CD4-positive, alpha-beta T cell (primary cell): ENCODE data around the gene CCR5. TPM values are rescaled to one million over a fixed set of nuclear protein-coding genes. Genes with fewer than 3 reads are reported as not detected.

Source experiments
- ATAC-seq: fragments of 200-7000 bp; cut with Tn5 transposase; one replicate; pipeline ENCODE4 v1.10.0; 2022; ENCODE audit warnings: mild to moderate bottlenecking; ENCODE audit not compliant: poor library complexity
- CTCF ChIA-PET: fragments of 350-600 bp; sonication (Branson Sonifier 250); formaldehyde crosslinking; loops from one replicate; lab custom pipeline; 2021; ENCODE audit warnings: antibody characterized with exemption, inconsistent platforms; lab: Charles Lee
- POLR2A ChIA-PET: fragments of 350-600 bp; sonication (Branson Sonifier 250); formaldehyde crosslinking; loops from one replicate; lab custom pipeline; 2021; ENCODE audit warnings: antibody characterized with exemption, inconsistent platforms; lab: Charles Lee
- DNase-seq, 14 experiments: peaks; one replicate each; pipeline ENCODE4 v3.0.0-alpha.2; 2013 to 2020; ENCODE audit warnings: mixed read lengths in 2 of 14
- H3K27ac ChIP-seq, 2 donors: one replicate each; pipeline versions ENCODE4 v1.5.1 to v1.7.0; 2013; ENCODE audit warnings: low read length in 2 of 2, low read depth in 1 of 2, mild to moderate bottlenecking in 1 of 2
- H3K27me3 ChIP-seq, 2 experiments: 1 replicate in 1 of 2; 2 replicates in 1 of 2; pipeline versions ENCODE4 v1.6.1 to v1.7.0; 2013; ENCODE audit warnings: low read length in 2 of 2, control low read depth in 1 of 2, mild to moderate bottlenecking in 1 of 2, moderate library complexity in 1 of 2; ENCODE audit not compliant: insufficient read depth in 2 of 2, control insufficient read depth in 1 of 2
- H3K36me3 ChIP-seq: one replicate; pipeline ENCODE4 v1.6.1; 2013; ENCODE audit warnings: low read length, control low read depth; ENCODE audit not compliant: insufficient read depth
- H3K4me1 ChIP-seq: one replicate; pipeline ENCODE4 v1.6.1; 2013; ENCODE audit warnings: low read length, control low read depth; ENCODE audit not compliant: insufficient read depth
- H3K4me3 ChIP-seq: one replicate; pipeline ENCODE4 v1.5.1; 2013; ENCODE audit warnings: mild to moderate bottlenecking, low read length, moderate library complexity
- H3K9me3 ChIP-seq, 2 experiments: 1 replicate in 1 of 2; 2 replicates in 1 of 2; pipeline versions ENCODE4 v1.6.1 to v1.7.0; 2013; ENCODE audit warnings: low read length in 2 of 2, mild to moderate bottlenecking in 2 of 2, control low read depth in 1 of 2, moderate library complexity in 1 of 2; ENCODE audit not compliant: control insufficient read depth in 1 of 2, insufficient read depth in 1 of 2
- H3K27ac Mint-ChIP-seq: one replicate; pipeline ENCODE4 v1.8.0; 2020; ENCODE audit warnings: mixed read lengths
- H3K27me3 Mint-ChIP-seq: one replicate; pipeline ENCODE4 v1.8.0; 2021; ENCODE audit warnings: mixed read lengths
- H3K36me3 Mint-ChIP-seq: one replicate; pipeline ENCODE4 v1.8.0; 2021; ENCODE audit warnings: low read depth, mixed read lengths
- H3K4me1 Mint-ChIP-seq: one replicate; pipeline ENCODE4 v1.8.0; 2021; ENCODE audit warnings: low read depth, mixed read lengths
- H3K4me3 Mint-ChIP-seq: one replicate; pipeline ENCODE4 v1.8.0; 2020; ENCODE audit warnings: mild to moderate bottlenecking, mixed read lengths
- H3K9me3 Mint-ChIP-seq: one replicate; pipeline ENCODE4 v1.8.0; 2020; ENCODE audit warnings: mixed read lengths
- CTCF ChIP-seq: fragments of 200-600 bp; IDR thresholded peaks from one replicate; pipeline ENCODE4 v1.8.0; 2022; ENCODE audit warnings: antibody characterized with exemption, mild to moderate bottlenecking
- intact Hi-C, 2 experiments: fragments of 100-400 bp; cut with DNase I in 1 of 2; cut with micrococcal nuclease in 1 of 2; formaldehyde crosslinking; loops; one replicate each; pipeline versions ENCODE4 v1.15.1 to v1.9.0; 2023 to 2025; cut with DNase I, micrococcal nuclease
- polyA plus RNA-seq, 2 donors: library from polyadenylated mRNA; unstranded; fragments of 120-200 nt; gene quantifications; one replicate each; pipeline ENCODE4 v1.2.1, GENCODE V29; 2013
- total RNA-seq, 174 experiments: library from RNA in 2 of 174; stranded (reverse) in 2 of 174; gene quantifications; one replicate each; pipeline ENCODE4 v1.2.3 and lab custom pipeline; 2021 to 2026

CCR5 gene
- 1 to 10 TPM; 1.1 to 1.4 TPM for total RNA-seq
- polyA plus RNA-seq (2013, experiment 1 of 2), result 17.6 TPM
- 17.2 TPM for polyA plus RNA-seq (2013, experiment 2 of 2)
- 0.10 to 201 (median 10.1) reads per million in 172 experiments for total RNA-seq (lab: John Stamatoyannopoulos, UW)

- POLR2A ChIA-PET, result interaction anchor here (1.0 to 2.1 kb wide), 5 partner anchors 10 to 306 kb away, joined by 3 to 7 read pairs (median 7); no protein-coding TSS in a partner anchor
- Mint-ChIP-seq H3K4me3 (peak within 1 kb of the TSS; percentile 34), H3K4me1 (peaks cover 58% of the 10 kb centered on the region), H3K27ac (peak within 1 kb of the TSS; percentile 77), H3K36me3 (no peaks in the 10 kb centered on the region), H3K9me3 (no peaks in the 10 kb centered on the region), H3K27me3 (no peaks in the 10 kb centered on the region)
- ATAC-seq (peak; percentile 60), DNase-seq (peak in 5 of 14 experiments; percentile 28 to 77 (median 54))
- peak within 1 kb of the TSS in 1 of 2 donors; percentile 69 for H3K27ac ChIP-seq
- no peaks in the 10 kb centered on the region for H3K9me3 ChIP-seq
- peaks cover 67% of the 10 kb centered on the region for H3K4me1 ChIP-seq
- intact Hi-C loops, result loop anchor here in 1 of 2 experiments (5.0 kb wide), 1 partner anchor 294 kb away; no protein-coding TSS in a partner anchor
- H3K36me3 ChIP-seq, result no peaks in the 10 kb centered on the region
- TF ChIP-seq CTCF, result no peak
- peak within 1 kb of the TSS; percentile 43 for H3K4me3 ChIP-seq
- CTCF ChIA-PET, result interaction anchor here (1.1 to 6.3 kb wide), 3 partner anchors 77 to 118 kb away, joined by 3 to 86 read pairs (median 6); no protein-coding TSS in a partner anchor
- H3K27me3 ChIP-seq, result no peaks in the 10 kb centered on the region
These were observed at the start of gene CCR5 for GRCh38 chr3:46370839-46371518. Gene CCR5, plus strand, starts transcription at chr3:46370946. Its CDS starts 1,957 bp downstream, at chr3:46372903.

GRCh38 chr3:46321461-46322104 lies 49.2 kb upstream of the CCR5 start:
- Histone ChIP-seq H3K27me3 (no peaks in the 10 kb centered on the region), H3K4me1 (peaks cover 4% of the 10 kb centered on the region), H3K36me3 (no peaks in the 10 kb centered on the region), H3K4me3 (no peak overlapping the region), H3K9me3 (no peaks in the 10 kb centered on the region), H3K27ac (no peak overlapping the region)
- POLR2A ChIA-PET, result no interaction called here
- intact Hi-C loops, result no loop called here
- peaks cover 4% of the 10 kb centered on the region for H3K9me3 Mint-ChIP-seq
- no peak for DNase-seq
- CTCF ChIA-PET, result interaction anchor here (1.4 kb wide), 1 partner anchor 10 kb away, joined by 3 read pairs; no protein-coding TSS in a partner anchor
- no peak overlapping the region for H3K27ac Mint-ChIP-seq
- H3K4me3 Mint-ChIP-seq, result no peak overlapping the region
- H3K36me3 Mint-ChIP-seq, result no peaks in the 10 kb centered on the region
- no peaks in the 10 kb centered on the region for H3K4me1 Mint-ChIP-seq
- no peak for ATAC-seq
- no peak for TF ChIP-seq CTCF
- no peaks in the 10 kb centered on the region for H3K27me3 Mint-ChIP-seq

- Mint-ChIP-seq H3K4me1 (no peaks in the 10 kb centered on the region), H3K4me3 (no peak overlapping the region), H3K27me3 (no peaks in the 10 kb centered on the region), H3K27ac (no peak overlapping the region), H3K9me3 (peaks cover 2% of the 10 kb centered on the region), H3K36me3 (no peaks in the 10 kb centered on the region)
- intact Hi-C loops, result no loop called here
- Histone ChIP-seq H3K36me3 (no peaks in the 10 kb centered on the region), H3K27ac (no peak overlapping the region), H3K9me3 (no peaks in the 10 kb centered on the region), H3K4me3 (no peak overlapping the region), H3K4me1 (peaks cover 4% of the 10 kb centered on the region), H3K27me3 (no peaks in the 10 kb centered on the region)
- POLR2A ChIA-PET, result no interaction called here
- ATAC-seq, result no peak
- DNase-seq, result no peak
- TF ChIP-seq CTCF, result no peak
- CTCF ChIA-PET, result no interaction called here
These were observed 46.7 kb upstream of the CCR5 start for GRCh38 chr3:46324036-46324435.
